Calu3 (cell line): ENCODE measurements around the gene PODXL. TPM values are rescaled to one million over a fixed set of nuclear protein-coding genes. Genes with fewer than 3 reads are reported as not detected.

ENCODE experiments used
- BruUV-seq: library from RNA; stranded (reverse); fragments of 400-500 nt; replicated peaks from 2 replicates; lab custom pipeline; 2021; lab: Mats Ljungman, UMichigan
- CTCF ChIA-PET: fragments of 300-600 bp; sonication (Branson Sonifier 250); formaldehyde crosslinking; loops from one replicate; lab custom pipeline; 2022; ENCODE audit warnings: antibody characterized with exemption; lab: Charles Lee
- DNase-seq: peaks from one replicate; pipeline ENCODE4 v3.0.0; 2022
- H3K27ac Mint-ChIP-seq: one replicate; pipeline ENCODE4 v1.8.0; 2022; ENCODE audit warnings: mixed read lengths; ENCODE audit not compliant: unreplicated experiment
- H3K27me3 Mint-ChIP-seq: one replicate; pipeline ENCODE4 v1.8.0; 2022; ENCODE audit warnings: mixed read lengths; ENCODE audit not compliant: unreplicated experiment
- H3K36me3 Mint-ChIP-seq: one replicate; pipeline ENCODE4 v1.8.0; 2022; ENCODE audit warnings: mild to moderate bottlenecking, moderate library complexity, mixed read lengths; ENCODE audit not compliant: insufficient read depth, unreplicated experiment
- H3K4me1 Mint-ChIP-seq: one replicate; pipeline ENCODE4 v1.8.0; 2022; ENCODE audit warnings: mild to moderate bottlenecking, low read depth, mixed read lengths; ENCODE audit not compliant: unreplicated experiment
- H3K4me3 Mint-ChIP-seq: one replicate; pipeline ENCODE4 v1.8.0; 2022; ENCODE audit warnings: mild to moderate bottlenecking, low read depth, moderate library complexity, mixed read lengths; ENCODE audit not compliant: unreplicated experiment
- H3K9me3 Mint-ChIP-seq: one replicate; pipeline ENCODE4 v1.8.0; 2022; ENCODE audit warnings: low read depth, mixed read lengths; ENCODE audit not compliant: unreplicated experiment
- intact Hi-C: fragments of 100-400 bp; cut with micrococcal nuclease; formaldehyde crosslinking; loops from one replicate; pipeline ENCODE4 v1.10.0; 2022; ENCODE audit not compliant: unreplicated experiment
- total RNA-seq: library from RNA; stranded (reverse); gene quantifications from 2 replicates; pipeline ENCODE4 v1.2.3, GENCODE V29; 2022
- TF ChIP-seq, protein P1 (sequence below): fragments of 200-600 bp; IDR thresholded peaks from one replicate; pipeline ENCODE4 v1.8.0; 2022; ENCODE audit warnings: antibody characterized with exemption; ENCODE audit not compliant: unreplicated experiment

PODXL gene
- total RNA-seq, 1 experiment from 2014 or later = 15.5 TPM

DNA sequence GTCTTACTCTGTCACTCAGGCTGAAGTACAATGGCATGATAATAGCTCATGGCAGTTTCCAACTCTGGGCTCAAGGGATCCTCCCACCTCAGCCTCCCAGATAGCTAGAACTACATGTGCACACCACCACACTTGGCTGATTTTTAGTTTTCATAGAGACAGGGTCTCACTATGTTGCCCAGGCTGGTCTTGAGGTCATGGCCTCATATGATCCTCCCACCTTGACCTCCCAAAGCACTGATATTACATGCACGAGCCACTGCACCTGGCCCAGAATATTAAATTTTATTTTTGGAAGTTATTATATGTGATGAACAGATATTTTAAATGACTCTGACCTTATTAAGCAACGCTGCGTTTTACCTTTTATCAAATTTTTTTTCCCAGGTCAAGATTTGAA is 94.4 kb downstream of the PODXL start:
- DNase-seq = no peak
- Mint-ChIP-seq H3K27ac (no peak overlapping the region), H3K36me3 (no peaks in the 10 kb centered on the region), H3K4me3 (no peak overlapping the region), H3K4me1 (peaks cover 33% of the 10 kb centered on the region), H3K9me3 (no peaks in the 10 kb centered on the region), H3K27me3 (no peaks in the 10 kb centered on the region)
- CTCF ChIA-PET = no interaction called here
- intact Hi-C loops = no loop called here
- TF ChIP-seq, protein P1, sequence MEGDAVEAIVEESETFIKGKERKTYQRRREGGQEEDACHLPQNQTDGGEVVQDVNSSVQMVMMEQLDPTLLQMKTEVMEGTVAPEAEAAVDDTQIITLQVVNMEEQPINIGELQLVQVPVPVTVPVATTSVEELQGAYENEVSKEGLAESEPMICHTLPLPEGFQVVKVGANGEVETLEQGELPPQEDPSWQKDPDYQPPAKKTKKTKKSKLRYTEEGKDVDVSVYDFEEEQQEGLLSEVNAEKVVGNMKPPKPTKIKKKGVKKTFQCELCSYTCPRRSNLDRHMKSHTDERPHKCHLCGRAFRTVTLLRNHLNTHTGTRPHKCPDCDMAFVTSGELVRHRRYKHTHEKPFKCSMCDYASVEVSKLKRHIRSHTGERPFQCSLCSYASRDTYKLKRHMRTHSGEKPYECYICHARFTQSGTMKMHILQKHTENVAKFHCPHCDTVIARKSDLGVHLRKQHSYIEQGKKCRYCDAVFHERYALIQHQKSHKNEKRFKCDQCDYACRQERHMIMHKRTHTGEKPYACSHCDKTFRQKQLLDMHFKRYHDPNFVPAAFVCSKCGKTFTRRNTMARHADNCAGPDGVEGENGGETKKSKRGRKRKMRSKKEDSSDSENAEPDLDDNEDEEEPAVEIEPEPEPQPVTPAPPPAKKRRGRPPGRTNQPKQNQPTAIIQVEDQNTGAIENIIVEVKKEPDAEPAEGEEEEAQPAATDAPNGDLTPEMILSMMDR = no peak
- no TSS peak for BruUV-seq

- DNase-seq = no peak
- TF ChIP-seq, protein P1 = no peak
- Mint-ChIP-seq H3K27me3 (no peaks in the 10 kb centered on the region), H3K36me3 (peaks cover 10% of the 10 kb centered on the region), H3K4me1 (peaks cover 60% of the 10 kb centered on the region), H3K9me3 (no peaks in the 10 kb centered on the region), H3K4me3 (no peak overlapping the region), H3K27ac (peak overlapping the region; percentile 3)
- intact Hi-C loops = no loop called here
- BruUV-seq = no TSS peak
- CTCF ChIA-PET = no interaction called here
Observed at GRCh38 chr7:131459256-131459655, 97.2 kb downstream of the PODXL start.

- no peak for DNase-seq
- Mint-ChIP-seq H3K4me1 (peaks cover 60% of the 10 kb centered on the region), H3K36me3 (peaks cover 10% of the 10 kb centered on the region), H3K27ac (peak overlapping the region; percentile 89), H3K4me3 (no peak overlapping the region), H3K9me3 (no peaks in the 10 kb centered on the region), H3K27me3 (no peaks in the 10 kb centered on the region)
- TF ChIP-seq, protein P1 = no peak
- CTCF ChIA-PET = no interaction called here
- no TSS peak for BruUV-seq
- intact Hi-C loops = no loop called here
Observed at GRCh38 chr7:131456338-131456737, 100.1 kb downstream of the PODXL start.

GRCh38 chr7:131455546-131455945 is 100.9 kb downstream of the PODXL start:
- Mint-ChIP-seq H3K4me1 (peaks cover 60% of the 10 kb centered on the region), H3K27me3 (no peaks in the 10 kb centered on the region), H3K27ac (peak overlapping the region; percentile 81), H3K9me3 (no peaks in the 10 kb centered on the region), H3K36me3 (peaks cover 10% of the 10 kb centered on the region), H3K4me3 (peak overlapping the region; percentile 52)
- BruUV-seq = no TSS peak
- DNase-seq = no peak
- intact Hi-C loops = no loop called here
- TF ChIP-seq, protein P1 = no peak
- CTCF ChIA-PET = interaction anchor here (0.6 to 0.7 kb wide), 2 partner anchors 53 to 296 kb away, joined by 3 read pairs; no protein-coding TSS in a partner anchor
